Stimulated activated CD4-positive, alpha-beta T cell treated with anti-CD3 and anti-CD28 coated beads, Interleukin-4, amount 100 ng/mL, for 24 hours (primary cell): Measurements from ENCODE around the gene PRRC2A.

ENCODE experiments used
- DNase-seq: peaks from one replicate; pipeline ENCODE4 v3.0.0-alpha.2; 2020

Gene PRRC2A

DNA sequence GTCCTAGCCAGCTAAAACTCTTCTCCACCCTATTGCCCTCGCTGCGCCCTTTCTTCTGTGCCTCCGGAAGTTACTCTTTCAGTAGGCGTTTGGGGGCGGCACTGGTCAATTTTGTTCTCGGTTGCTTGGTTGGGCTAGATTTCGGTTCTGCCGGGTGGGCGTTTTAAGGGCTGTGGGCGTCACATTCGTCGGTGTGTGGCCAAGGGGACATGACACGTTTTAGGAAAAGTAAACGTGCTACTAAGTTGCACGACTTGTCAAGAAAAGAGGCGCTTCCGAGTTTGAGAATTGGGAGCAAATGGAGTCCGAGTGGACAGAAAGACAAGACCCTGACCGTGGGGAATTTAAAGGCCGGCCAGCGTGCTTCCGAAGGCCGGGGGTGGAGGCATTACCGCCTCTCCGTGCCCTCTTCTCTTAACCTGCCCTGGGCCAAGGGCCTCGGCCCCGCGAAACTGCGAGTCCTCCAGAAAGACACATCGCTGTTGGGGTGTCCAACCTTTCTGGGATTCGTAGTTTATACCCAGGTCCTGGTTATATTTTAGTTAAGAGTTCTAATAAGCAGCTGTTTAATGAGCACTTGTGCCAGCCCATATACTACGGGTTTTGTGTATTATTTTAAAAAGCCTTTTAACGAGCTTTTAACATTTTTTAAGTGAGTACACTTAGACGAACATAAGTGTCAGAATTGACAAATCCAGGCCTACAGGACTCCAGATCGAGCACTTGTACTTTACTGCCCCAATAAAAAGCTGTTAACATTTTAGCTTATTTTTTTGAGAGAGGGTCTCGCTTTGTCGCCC, 32.6 kb downstream of the PRRC2A start:
- DNase-seq = peak; percentile 89

DNA sequence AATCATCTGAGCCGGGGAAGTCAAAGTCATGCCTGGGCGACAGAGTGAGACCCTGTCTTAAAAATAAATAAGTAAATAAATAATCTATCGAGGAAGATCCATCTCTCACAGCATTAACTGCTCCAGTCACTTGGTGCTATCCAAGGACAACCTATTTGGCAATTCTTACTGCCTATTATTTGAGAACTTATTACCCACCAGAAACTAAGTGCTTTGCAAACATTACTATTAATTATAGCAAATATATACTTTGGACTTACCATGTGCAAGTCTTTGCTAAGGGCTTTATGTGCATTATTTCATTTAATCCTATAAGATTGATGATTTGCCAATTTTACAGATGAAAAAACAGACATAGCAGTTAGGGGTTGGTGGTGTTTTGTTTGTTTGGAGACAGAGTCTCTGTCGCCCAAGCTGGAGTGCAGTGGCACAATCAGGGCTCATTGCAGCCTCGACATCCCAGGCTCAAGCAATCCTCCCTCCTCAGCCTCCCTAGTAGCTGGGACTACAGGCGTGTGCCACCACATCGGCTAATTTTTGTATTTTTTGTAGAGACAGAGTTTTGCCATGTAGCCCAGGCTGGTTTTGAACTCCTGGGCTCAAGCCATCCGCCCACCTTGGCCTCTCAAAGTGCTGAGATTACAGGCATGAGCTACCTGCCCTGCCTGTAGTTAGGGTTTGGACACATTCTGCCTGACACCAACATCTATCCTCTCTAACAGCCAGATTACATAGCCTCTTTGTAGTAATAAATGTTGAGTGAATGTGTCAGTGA, 34.2 kb downstream of the PRRC2A start:
- no peak for DNase-seq

DNA sequence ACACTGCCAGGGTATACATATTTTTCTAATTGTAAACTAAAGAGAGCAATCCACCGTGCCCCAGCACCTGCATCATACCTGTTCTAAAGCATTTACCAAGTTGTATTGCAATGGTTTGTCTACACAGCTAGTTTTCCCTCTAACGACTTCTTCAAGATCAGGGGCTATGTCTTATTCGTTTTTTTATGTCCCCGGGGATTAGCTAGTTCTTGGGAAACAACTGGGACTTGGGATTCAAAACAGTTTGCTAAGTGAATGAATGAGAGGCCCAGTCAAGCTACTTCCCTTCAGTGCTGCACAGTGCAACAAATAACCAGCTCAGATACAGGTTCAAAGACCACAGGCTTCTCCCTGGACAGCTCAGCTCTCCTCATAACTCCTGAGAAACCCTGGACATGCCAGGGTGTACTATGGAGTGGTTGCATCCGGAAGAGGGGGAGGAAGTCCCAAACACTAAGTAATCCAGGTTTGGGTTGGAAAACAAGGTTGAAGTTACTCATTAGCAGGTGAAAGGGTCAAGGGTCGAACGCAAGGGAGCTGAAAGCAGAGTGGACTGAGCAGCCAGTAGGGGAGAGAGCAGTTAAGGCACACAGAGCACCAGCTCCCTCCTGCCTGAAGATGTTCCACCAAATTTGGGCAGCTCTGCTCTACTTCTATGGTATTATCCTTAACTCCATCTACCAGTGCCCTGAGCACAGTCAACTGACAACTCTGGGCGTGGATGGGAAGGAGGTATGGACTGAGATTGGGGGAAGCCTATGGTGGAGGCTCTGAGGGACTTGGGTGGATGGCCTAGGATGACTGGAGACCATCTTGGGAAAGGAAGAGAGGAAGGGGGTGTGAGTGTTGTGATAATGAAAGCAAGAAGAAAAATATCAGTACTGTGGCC, 35.1 kb downstream of the PRRC2A start, which contains the start of gene APOM:
TSS of gene APOM (plus strand) at position 546 of the 889 bp plus-strand sequence. CDS start at position 619, 73 bp downstream.
- DNase-seq = no peak

DNA sequence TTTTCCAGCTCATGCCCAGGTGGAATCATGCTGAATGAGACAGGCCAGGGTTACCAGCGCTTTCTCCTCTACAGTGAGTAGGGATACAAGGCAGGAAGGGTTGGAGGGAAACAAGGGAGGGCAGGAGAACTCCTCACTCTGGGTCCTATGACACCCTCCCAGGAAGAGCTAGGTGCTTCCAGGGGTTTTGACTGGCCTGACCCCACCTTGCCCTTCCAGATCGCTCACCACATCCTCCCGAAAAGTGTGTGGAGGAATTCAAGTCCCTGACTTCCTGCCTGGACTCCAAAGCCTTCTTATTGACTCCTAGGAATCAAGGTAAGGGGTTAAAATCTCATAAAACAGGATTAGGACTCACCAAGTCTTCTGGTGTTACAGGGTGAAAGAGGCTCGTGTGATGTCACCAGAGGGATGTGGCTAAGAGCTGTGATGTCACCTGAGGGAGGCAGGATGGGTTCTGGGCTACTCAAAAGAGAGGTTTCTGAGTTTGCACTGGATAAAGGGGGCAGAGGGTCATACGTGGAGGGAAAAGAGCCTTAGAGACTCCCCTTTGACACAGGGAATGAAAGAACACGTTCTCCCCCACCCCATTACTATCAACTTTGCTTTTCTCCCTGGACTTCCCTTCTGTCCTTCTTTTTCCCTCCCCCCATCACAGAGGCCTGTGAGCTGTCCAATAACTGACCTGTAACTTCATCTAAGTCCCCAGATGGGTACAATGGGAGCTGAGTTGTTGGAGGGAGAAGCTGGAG, 37.1 kb downstream of the PRRC2A start:
- no peak for DNase-seq

DNA sequence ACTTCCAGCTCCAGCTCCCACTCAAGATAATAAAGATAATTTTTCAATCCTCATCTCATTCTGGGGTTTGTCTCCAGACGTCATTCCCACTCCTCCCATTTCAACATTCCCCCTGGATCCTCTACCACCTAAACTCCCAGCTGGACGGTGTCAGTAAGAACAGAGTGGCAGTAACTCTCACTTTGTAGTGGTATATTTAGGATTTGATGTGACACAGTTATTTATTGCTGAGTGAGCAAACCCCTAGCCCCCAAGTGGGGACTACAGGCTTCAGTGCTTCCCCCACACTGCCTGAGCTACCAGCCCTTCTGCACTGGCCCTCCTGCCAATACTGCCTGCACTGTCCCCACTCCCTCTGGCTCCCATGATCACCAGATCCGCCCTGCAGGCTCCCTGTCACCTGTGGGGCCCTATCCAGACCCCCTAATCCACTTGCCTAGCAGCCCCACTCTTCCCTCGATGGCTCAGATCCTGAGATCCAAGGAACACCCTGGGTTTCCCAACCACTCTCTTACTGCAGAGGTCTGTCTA, 37.7 kb downstream of the PRRC2A start:
- no peak for DNase-seq

DNA sequence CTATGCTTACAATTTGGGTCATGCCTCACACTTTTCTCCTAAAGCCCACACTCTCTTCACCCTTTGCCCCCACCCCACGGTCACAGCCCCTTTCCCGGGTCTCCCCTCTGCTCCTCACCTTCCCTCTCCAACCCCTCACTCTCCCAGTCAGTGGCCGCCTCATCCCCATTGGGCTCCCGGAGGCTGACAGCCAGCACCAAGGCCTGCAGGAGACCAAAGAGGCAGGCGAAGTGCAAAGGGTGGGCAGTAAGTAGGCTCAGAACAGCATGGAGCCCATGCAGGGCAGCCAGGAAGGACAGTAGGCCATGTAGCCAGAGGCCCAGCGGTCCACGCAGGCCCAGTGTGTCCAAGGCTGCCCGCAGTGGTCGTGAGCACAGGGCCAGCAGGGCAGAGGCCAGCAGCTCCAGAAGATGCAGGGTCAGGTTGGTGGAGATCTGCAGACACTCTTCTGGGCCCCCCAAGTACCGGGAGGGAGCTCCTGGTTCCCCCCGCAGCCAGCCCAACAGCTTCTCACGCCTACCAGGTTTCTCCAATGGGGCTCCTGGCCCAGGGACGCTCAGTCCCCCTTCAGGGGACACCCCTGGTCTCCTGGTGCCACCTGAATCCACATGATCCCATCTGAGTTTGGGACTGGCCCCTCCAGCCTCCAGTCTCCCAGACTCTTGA, 38.6 kb downstream of the PRRC2A start:
- DNase-seq = no peak

DNA sequence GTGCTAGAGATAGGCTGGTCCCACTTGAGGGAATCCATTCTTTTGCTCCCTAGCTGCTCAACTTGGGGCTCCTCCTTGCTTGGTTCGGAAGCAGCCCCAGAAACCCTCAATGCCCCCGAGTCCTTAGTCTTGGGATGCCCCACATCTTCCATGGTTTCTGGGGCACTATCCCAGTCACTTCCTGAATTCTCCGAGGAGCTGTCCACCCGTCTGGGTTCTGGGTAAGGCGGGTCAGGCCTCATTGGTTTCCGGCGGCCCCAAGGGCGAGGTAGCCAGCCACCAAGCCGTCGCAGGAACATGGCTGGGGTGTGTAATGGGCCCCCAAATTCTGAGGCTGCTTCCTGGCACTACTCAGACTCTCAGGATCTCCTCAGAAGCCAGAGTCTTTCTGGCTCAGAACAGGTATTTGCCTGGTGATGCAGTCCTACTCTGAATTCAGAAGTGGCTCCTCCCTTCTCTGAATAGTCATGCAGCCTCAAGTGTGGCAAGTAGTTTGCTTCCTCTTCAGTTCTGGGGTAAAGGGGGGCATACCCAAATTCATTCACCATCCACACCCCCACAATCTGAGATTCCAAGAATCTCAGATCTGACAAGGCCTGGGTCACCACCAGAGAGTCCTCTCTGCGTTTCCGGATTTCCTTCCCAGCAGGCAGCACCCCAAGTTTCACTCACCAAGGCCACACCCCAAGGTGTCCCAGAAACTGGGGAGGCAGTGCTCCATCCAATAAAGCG, 39.3 kb downstream of the PRRC2A start:
- peak; percentile 42 for DNase-seq

DNA sequence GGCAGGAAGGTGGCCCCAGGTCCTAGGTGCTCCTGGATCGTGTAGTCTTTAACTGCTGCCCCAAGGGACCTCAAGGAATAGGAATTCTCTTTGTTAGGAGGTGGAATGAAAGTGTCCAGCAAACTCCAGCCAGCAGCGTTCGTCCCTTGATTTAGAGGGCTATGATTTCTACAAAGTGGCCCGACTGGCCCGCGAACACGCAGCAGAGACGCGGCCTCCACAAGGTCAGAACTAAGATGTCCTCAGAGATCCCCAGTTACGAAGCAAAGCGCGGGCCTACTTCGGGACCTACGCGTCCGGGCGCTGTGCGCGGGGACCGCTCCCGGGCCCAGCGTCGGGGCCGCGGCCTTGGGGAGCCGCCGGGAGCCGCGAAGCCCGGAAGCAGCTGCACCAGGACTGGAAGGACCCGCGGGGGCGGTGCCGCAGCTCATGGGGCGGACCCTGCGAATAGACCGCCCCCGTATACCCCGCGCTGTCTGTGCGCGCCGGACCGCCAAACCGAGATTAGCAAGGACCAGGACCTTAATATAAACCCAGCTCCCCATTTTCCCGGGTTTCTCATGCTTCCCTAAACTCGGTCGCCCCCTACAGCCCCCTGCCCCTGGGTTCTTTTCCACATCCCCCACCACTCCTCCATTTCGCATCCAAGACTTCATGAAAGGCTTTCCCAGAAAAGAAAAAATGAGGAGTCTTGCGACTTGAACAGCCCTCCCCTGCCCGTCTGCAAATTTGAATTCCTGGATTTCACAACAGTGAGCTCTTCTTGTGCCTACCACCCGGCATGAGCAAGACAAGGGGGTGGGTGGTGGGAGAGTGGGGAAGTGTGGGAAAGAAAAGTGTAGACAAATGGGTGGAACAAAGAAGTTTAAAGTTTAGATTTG, 40.1 kb downstream of the PRRC2A start, which contains the start of gene C6orf47:
TSS of gene C6orf47 (minus strand) at position 398 of the 881 bp plus-strand sequence. CDS start 831 bp downstream, outside the sequence.
- peak; percentile 76 for DNase-seq

DNA sequence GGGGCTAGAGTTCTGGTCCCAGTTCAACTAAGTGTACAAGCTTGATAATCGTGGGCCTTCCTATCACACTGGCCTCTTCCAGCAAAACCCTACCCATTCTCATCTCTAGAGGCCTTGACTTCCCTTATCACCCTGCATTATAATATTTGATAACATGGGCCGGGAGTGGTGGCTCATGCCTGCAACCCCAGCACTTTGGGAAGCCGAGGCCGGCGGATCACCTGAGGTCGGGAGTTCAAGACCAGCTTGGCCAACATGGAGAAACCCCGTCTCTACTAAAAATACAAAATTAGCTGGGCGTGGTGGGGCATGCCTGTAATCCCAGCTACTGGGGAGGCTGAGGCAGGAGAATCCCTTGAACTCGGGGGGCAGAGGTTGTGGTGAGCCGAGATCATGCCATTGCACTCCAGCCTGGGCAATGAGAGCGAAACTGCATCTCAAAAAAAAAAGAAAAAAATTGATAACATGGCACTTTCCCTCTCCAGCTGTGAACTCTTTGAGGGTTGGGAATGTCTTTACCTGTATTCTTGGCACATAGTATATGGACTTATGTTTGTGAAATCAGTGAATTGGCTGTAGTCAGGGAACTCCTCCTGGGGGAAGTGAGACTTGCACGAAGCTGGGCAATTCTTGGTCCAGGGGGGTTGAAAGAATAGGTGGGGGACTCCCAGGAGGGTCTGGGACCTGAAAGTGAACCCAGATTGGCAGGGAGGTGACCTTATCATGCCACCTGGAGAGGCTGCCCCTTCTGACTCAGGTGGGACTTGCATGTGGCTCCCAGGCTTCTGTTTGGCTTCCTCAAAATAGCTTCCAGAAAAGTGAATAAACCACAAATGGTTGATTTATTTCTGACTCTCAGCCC, 41.0 kb downstream of the PRRC2A start:
- no peak for DNase-seq

DNA sequence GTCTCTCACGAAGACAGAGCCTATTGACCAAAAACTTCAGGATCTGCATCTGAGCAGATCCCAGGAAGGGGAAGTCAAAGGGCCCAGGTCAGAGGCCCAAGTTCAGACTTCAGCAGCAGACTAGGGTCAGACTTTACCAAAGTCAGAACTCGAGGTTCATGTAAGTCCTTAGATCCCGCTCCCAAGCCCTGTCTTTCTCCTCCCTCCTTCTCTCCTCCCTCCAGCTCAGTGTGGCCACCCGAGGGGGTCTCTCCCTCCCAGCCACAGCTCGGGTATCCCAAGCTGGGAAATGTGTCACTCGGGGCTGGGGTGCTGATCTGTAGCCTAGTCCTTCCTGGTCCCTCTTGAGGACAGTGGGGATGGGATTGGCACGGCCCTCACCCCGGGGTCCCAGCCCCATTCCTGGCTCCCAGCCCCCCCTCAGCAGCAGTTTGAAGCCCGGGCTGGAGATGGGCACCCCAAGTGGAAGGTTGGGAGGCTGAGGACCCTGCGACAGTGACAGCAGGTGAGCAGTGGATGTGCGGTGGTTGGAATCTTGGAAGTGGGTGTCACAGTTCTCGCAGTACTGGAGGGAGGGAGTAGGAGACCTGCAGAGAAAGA, 41.7 kb downstream of the PRRC2A start:
- DNase-seq = no peak

DNA sequence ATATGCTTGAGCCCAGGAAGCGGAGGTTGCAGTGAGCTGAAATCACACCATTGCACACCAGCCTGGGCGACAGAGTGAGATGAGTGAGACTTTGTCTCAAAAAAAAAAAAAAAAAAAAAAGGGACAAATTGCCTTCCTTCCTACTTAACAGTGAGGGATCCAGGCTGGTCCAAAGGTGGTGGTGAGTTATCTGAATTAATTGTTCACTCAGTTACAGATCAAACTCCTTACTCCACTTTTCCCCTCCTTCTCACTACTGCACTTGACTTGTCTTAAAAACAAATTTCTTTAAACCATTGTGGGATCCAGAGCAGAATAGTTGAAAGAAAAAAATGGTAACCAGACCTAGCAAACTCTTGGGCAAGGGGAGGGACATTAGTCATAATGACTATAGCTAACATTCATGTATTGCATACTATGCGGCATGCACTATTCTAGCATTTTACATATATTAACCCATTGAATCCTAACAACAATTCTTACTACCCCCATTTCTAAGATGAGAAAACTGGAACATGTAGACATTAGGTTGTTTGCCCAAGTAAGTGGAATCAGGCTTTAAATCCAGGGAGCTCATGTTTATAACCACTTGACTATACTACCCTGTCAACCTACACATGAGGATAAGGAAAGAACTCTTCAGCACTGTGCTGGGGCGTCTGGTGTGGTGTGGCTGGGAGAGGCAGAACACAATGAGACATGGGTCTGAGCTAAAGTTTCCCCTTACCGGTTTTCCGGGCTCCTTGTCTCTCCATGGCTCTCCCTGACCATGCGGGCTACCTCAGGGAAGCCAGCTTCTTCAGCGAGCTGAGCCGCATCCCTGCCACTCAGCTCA, 42.8 kb downstream of the PRRC2A start:
- no peak for DNase-seq

DNA sequence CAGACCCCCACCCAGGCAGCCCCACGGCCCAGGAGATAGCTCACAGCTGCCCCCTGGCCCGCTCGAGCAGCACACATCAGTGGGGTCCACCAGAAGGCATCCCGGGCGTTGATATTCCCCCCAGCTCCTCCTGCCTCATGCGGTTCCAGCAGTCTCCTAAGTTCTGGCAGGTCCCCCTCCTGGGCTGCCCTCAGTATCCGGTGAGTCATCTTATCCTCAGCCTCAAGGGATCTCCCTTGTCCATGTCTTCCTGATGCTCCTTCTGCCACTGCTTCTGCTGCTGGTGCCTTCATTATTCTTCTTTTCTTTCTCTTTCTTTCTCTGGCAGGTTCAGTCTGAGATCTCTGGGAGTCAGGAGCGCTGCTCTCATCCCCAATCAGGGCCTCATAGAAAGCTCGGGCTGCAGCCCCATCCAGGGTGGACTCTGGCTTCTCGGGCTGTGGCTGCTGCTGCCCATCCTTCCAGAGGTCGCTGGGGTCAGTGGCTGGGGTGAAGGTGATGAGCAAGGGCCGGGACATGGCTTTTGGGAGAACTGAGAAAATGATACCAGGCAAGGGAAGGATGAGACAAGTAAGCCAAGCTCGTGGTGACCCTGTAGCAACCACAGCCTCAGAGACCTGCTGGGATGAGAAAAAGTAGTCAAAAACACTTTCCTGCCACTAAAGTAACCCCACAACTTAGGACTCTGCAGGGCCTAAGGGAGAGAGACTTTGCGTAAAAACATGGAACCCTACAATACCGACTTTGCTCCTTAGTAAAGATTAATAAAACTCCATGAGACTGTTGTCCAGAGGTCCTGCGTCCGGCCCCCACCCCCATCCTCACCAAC, 43.7 kb downstream of the PRRC2A start:
- DNase-seq = no peak

DNA sequence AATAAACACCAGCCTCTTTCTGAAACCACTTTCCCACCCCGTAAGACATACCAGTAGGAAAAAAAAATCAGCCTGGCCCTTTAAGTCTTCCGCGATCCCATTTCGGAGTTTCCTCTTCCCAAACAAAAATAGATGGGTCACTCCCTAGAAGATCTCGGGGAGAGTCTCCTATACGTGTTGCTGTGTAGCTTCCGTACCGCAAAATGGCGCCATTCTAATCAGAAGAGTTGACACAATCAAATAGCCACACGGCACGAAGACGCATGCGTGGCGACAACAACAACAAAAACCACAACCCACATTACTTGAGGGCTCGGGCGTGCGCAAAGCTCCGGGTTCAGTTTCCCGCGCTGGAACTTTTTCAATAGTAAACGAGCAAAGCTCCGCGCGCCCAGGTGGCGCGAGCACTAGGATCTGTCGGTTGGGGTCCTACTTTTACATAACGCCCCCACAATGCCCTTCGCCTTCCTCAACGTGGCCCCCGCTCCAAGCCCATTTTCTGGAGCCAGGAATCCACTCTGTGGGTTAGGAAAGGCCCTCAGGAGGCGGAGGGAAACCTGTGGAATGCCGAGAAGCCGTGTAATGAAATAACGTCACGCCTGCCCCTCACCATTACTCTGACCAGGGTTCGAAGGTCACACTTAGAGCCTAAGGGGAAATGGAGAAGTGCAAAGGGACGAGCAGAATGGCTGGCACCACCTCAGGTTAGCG, 44.4 kb downstream of the PRRC2A start, which contains the start of gene GPANK1:
TSS of gene GPANK1 (minus strand) at position 208 of the 711 bp plus-strand sequence. CDS start 519 bp downstream, outside the sequence.
- DNase-seq = peak; percentile 92

DNA sequence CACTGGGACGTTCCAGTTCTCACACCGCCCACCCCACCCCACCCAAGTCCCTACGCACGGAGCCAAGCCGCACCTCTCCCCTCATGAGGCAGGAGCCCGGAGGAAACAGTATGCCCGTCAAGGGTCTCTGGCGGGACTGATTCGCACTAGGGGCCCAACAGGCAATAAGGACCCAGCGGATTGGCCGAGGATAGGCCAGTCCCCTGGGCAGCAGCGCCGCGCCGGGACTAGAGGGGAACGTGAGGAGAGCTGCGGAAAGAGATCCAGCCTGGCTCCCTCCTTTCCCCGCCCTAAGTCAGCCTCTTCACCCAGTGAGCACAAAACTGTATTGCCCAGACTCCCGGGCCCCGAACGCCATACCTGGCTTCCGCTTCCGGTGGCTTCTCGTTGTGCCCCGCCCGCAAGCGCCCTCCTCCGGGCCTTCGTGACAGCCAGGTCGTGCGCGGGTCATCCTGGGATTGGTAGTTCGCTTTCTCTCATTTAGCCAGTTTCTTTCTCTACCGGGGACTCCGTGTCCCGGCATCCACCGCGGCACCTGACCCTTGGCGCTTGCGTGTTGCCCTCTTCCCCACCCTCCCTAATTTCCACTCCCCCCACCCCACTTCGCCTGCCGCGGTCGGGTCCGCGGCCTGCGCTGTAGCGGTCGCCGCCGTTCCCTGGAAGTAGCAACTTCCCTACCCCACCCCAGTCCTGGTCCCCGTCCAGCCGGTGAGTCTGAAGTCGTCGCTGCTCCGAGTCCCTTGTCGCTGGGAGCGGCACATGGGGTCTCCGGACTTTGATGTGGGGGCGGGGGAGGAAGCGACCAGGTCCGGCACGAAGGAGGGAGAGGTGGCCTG, 45.2 kb downstream of the PRRC2A start, which contains the start of gene CSNK2B:
TSS of gene CSNK2B (plus strand) at position 580 of the 836 bp plus-strand sequence. CDS start 752 bp downstream, outside the sequence.
- DNase-seq = peak; percentile 99
